GM23338 (cell line): Measurements from ENCODE around the gene FAM120A. TPM values are rescaled to one million over a fixed set of nuclear protein-coding genes. Genes with fewer than 3 reads are reported as not detected.

Source experiments
- ATAC-seq: fragments of 200-7000 bp; cut with Tn5 transposase; 3 replicates; pipeline ENCODE4 v1.9.1; 2020
- DNase-seq: peaks from one replicate; pipeline ENCODE4 v3.0.0-alpha.2; 2015; ENCODE audit warnings: low spot score
- H2AFZ ChIP-seq: fragments of 200-600 bp; sonication (generic); 2 replicates; pipeline ENCODE4 v1.8.0; 2016; ENCODE audit warnings: antibody characterized with exemption, mild to moderate bottlenecking, moderate library complexity
- H3F3A ChIP-seq: fragments of 200-600 bp; sonication (generic); replicated peaks from 2 replicates; pipeline ENCODE4 v1.8.0; 2017; ENCODE audit warnings: antibody characterized with exemption, mixed run types, low read depth
- H3K27ac ChIP-seq: fragments of 200-600 bp; sonication (generic); 2 replicates; pipeline ENCODE4 v1.6.1; 2016; ENCODE audit warnings: low read depth
- H3K27me3 ChIP-seq: fragments of 200-600 bp; sonication (generic); 2 replicates; pipeline ENCODE4 v1.8.0; 2016; ENCODE audit warnings: mild to moderate bottlenecking, mixed run types, moderate library complexity; ENCODE audit not compliant: insufficient read depth
- H3K36me3 ChIP-seq: fragments of 200-600 bp; sonication (generic); 2 replicates; pipeline ENCODE4 v1.8.0; 2016; ENCODE audit warnings: mild to moderate bottlenecking; ENCODE audit not compliant: insufficient read depth
- H3K4me1 ChIP-seq: fragments of 200-600 bp; sonication (generic); 2 replicates; pipeline ENCODE4 v1.8.0; 2016; ENCODE audit warnings: mild to moderate bottlenecking, moderate library complexity; ENCODE audit not compliant: insufficient read depth
- H3K4me2 ChIP-seq: fragments of 200-600 bp; sonication (generic); 2 replicates; pipeline ENCODE4 v1.7.1; 2017; ENCODE audit warnings: mixed run types
- H3K4me3 ChIP-seq: fragments of 200-600 bp; sonication (generic); 2 replicates; pipeline ENCODE4 v1.6.1; 2016; ENCODE audit warnings: mixed run types
- H3K79me2 ChIP-seq: fragments of 200-600 bp; sonication (generic); replicated peaks from 2 replicates; pipeline ENCODE4 v1.8.0; 2017; ENCODE audit warnings: mild to moderate bottlenecking; ENCODE audit not compliant: insufficient read depth
- H3K9me2 ChIP-seq: fragments of 200-600 bp; sonication (generic); 2 replicates; pipeline ENCODE4 v1.8.0; 2017; ENCODE audit not compliant: insufficient read depth
- H4K20me1 ChIP-seq: fragments of 200-600 bp; sonication (generic); replicated peaks from 2 replicates; pipeline ENCODE4 v1.8.0; 2017; ENCODE audit warnings: mild to moderate bottlenecking; ENCODE audit not compliant: insufficient read depth
- H3K27ac Mint-ChIP-seq: 2 replicates; pipeline ENCODE4 v1.8.0; 2020; ENCODE audit warnings: inconsistent platforms, mild to moderate bottlenecking, moderate library complexity, mixed read lengths
- H3K27me3 Mint-ChIP-seq: 3 replicates; pipeline ENCODE4 v1.8.0; 2022; ENCODE audit warnings: low read depth, mild to moderate bottlenecking, moderate library complexity, mixed read lengths, inconsistent platforms; ENCODE audit not compliant: insufficient read depth, poor library complexity
- H3K36me3 Mint-ChIP-seq: 3 replicates; pipeline ENCODE4 v1.8.0; 2021; ENCODE audit warnings: low read depth, mild to moderate bottlenecking, inconsistent platforms, moderate library complexity, mixed read lengths
- H3K4me1 Mint-ChIP-seq: 3 replicates; pipeline ENCODE4 v1.8.0; 2020; ENCODE audit warnings: mild to moderate bottlenecking, inconsistent platforms, mixed read lengths
- H3K4me3 Mint-ChIP-seq: 3 replicates; pipeline ENCODE4 v1.8.0; 2021; ENCODE audit warnings: moderate library complexity, mild to moderate bottlenecking, inconsistent platforms, mixed read lengths
- H3K9me3 Mint-ChIP-seq: 3 replicates; pipeline ENCODE4 v1.8.0; 2020; ENCODE audit warnings: moderate library complexity, mild to moderate bottlenecking, inconsistent platforms, mixed read lengths
- CREB1 ChIP-seq: fragments of 250-450 bp; sonication (Bioruptor Pico); IDR thresholded peaks from 2 replicates; pipeline ENCODE4 v1.5.0; 2020; ENCODE audit warnings: low read depth, mild to moderate bottlenecking, moderate library complexity
- NANOG ChIP-seq: IDR thresholded peaks from 2 replicates; pipeline ENCODE4 v1.6.1; 2016; ENCODE audit warnings: antibody characterized with exemption, borderline replicate concordance
- STAT1 ChIP-seq: IDR thresholded peaks from one replicate; pipeline ENCODE4 v1.6.1; 2016; ENCODE audit warnings: antibody characterized with exemption; ENCODE audit not compliant: unreplicated experiment
- ZNF462 ChIP-seq: fragments of 250-450 bp; sonication (Bioruptor Pico); IDR thresholded peaks from 2 replicates; pipeline ENCODE4 v1.5.0; 2020; ENCODE audit warnings: mild to moderate bottlenecking, moderate library complexity
- polyA plus RNA-seq: library from polyadenylated mRNA; unstranded; fragments of >200 nt; fragmentation: Nextera tagmentation; extraction: Ambion mirVana; gene quantifications from 2 replicates; pipeline ENCODE4 v1.2.1, GENCODE V29; 2016
- total RNA-seq: library from RNA; depleted of rRNA; stranded (reverse); fragments of >200 nt; shearing (Covaris generic); gene quantifications from 2 replicates; pipeline ENCODE4 v1.2.3, GENCODE V29; 2014

The FAM120A gene
- total and polyA plus RNA-seq, 2 experiments from 2014 or later = 28.2 to 52.5 TPM

- Histone ChIP-seq H3F3A (no peaks in the 10 kb centered on the region), H2AFZ (no peak overlapping the region), H4K20me1 (0 out of 2 replicates have a peak, but pooled peaks cover 4% of the 10 kb centered on the region), H3K4me1 (peaks cover 26% of the 10 kb centered on the region), H3K36me3 (no peaks in the 10 kb centered on the region), H3K79me2 (peaks cover 38% of the 10 kb centered on the region), H3K27me3 (no peaks in the 10 kb centered on the region), H3K27ac (no peak overlapping the region), H3K4me3 (no peak overlapping the region), H3K4me2 (no peak overlapping the region), H3K9me2 (peaks cover 6% of the 10 kb centered on the region; the same call in 1 of the 2 replicates)
- Mint-ChIP-seq H3K4me3 (no peak overlapping the region), H3K9me3 (peaks cover 14% of the 10 kb centered on the region; the same call in 1 of the 3 replicates), H3K36me3 (peaks cover 24% of the 10 kb centered on the region), H3K27ac (no peak overlapping the region), H3K27me3 (peaks cover 4% of the 10 kb centered on the region), H3K4me1 (peaks cover 37% of the 10 kb centered on the region)
- DNase-seq = no peak
- TF ChIP-seq NANOG (no peak), ZNF462 (CRISPR knock-in tag) (no peak)
- ATAC-seq = no peak
Observed at GRCh38 chr9:93603906-93604326, 152.4 kb downstream of the FAM120A start.

GRCh38 chr9:93606187-93606586 is 154.7 kb downstream of the FAM120A start:
- no peaks in the 10 kb centered on the region for H3K27me3 ChIP-seq
- no peak for DNase-seq
- H4K20me1 ChIP-seq = 0 out of 2 replicates have a peak, but pooled peaks cover 4% of the 10 kb centered on the region
- no peaks in the 10 kb centered on the region for H3K36me3 ChIP-seq
- TF ChIP-seq CREB1 (no peak), STAT1 (no peak)
- Mint-ChIP-seq H3K36me3 (peaks cover 33% of the 10 kb centered on the region), H3K4me1 (peaks cover 14% of the 10 kb centered on the region), H3K27ac (no peak overlapping the region), H3K27me3 (peaks cover 4% of the 10 kb centered on the region), H3K9me3 (peaks cover 22% of the 10 kb centered on the region; the same call in 2 of the 3 replicates), H3K4me3 (no peak overlapping the region)
- peaks cover 5% of the 10 kb centered on the region; the same call in 1 of the 2 replicates for H3K4me1 ChIP-seq
- peaks cover 53% of the 10 kb centered on the region for H3K79me2 ChIP-seq
- no peak overlapping the region for H3K27ac ChIP-seq
- peaks cover 6% of the 10 kb centered on the region; the same call in 1 of the 2 replicates for H3K9me2 ChIP-seq
- H2AFZ ChIP-seq = no peak overlapping the region
- ATAC-seq = no peak
- no peak overlapping the region for H3K4me2 ChIP-seq
- H3F3A ChIP-seq = no peaks in the 10 kb centered on the region
- H3K4me3 ChIP-seq = no peak overlapping the region
